MCF 10A (cell line): Measurements from ENCODE around the gene CACNA2D3. TPM values are rescaled to one million over a fixed set of nuclear protein-coding genes. Genes with fewer than 3 reads are reported as not detected.

Experiments used
- BruUV-seq: library from RNA; stranded (reverse); fragments of 400-500 nt; replicated peaks from 2 replicates; lab custom pipeline; 2021; lab: Mats Ljungman, UMichigan
- CTCF ChIA-PET: fragments of 300-600 bp; sonication (Branson Sonifier 250); formaldehyde crosslinking; extraction: SDS; loops from one replicate; lab custom pipeline; 2021; ENCODE audit warnings: antibody characterized with exemption, inconsistent platforms; lab: Yijun Ruan, JAX
- POLR2A ChIA-PET: fragments of 300-600, 350-650 bp; sonication (Branson Sonifier 250); formaldehyde crosslinking; extraction: SDS; loops from one replicate; lab custom pipeline; 2020; ENCODE audit warnings: antibody characterized with exemption, inconsistent platforms; lab: Yijun Ruan, JAX
- DNase-seq: peaks from one replicate; pipeline ENCODE4 v3.0.0-alpha.2; 2018; ENCODE audit not compliant: unreplicated experiment
- H3K27ac Mint-ChIP-seq: one replicate; pipeline ENCODE4 v1.8.0; 2022; ENCODE audit warnings: mild to moderate bottlenecking, low read depth, mixed read lengths; ENCODE audit not compliant: unreplicated experiment
- H3K27me3 Mint-ChIP-seq: one replicate; pipeline ENCODE4 v1.8.0; 2022; ENCODE audit warnings: mixed read lengths; ENCODE audit not compliant: insufficient read depth, unreplicated experiment
- H3K36me3 Mint-ChIP-seq: one replicate; pipeline ENCODE4 v1.8.0; 2022; ENCODE audit warnings: mild to moderate bottlenecking, moderate library complexity, mixed read lengths; ENCODE audit not compliant: insufficient read depth, unreplicated experiment
- H3K4me1 Mint-ChIP-seq: one replicate; pipeline ENCODE4 v1.8.0; 2022; ENCODE audit warnings: mixed read lengths; ENCODE audit not compliant: insufficient read depth, unreplicated experiment
- H3K4me3 Mint-ChIP-seq: one replicate; pipeline ENCODE4 v1.8.0; 2022; ENCODE audit warnings: mild to moderate bottlenecking, moderate library complexity, mixed read lengths; ENCODE audit not compliant: unreplicated experiment
- H3K9me3 Mint-ChIP-seq: one replicate; pipeline ENCODE4 v1.8.0; 2022; ENCODE audit warnings: mixed read lengths; ENCODE audit not compliant: unreplicated experiment
- CTCF ChIP-seq: fragments of 200-600 bp; IDR thresholded peaks from one replicate; pipeline ENCODE4 v1.8.0; 2022; ENCODE audit warnings: antibody characterized with exemption, mild to moderate bottlenecking; ENCODE audit not compliant: unreplicated experiment
- intact Hi-C: fragments of 100-400 bp; cut with micrococcal nuclease; formaldehyde crosslinking; loops from 2 replicates; pipeline ENCODE4 v1.14.1; 2022
- total RNA-seq: library from RNA; stranded (reverse); gene quantifications from 2 replicates; pipeline ENCODE4 v1.2.3, GENCODE V29; 2022

Gene CACNA2D3
- total RNA-seq, 1 experiment from 2014 or later, result 2.3 TPM

- Mint-ChIP-seq H3K36me3 (no peaks in the 10 kb centered on the region), H3K27ac (no peak overlapping the region), H3K4me1 (no peaks in the 10 kb centered on the region), H3K4me3 (no peak overlapping the region), H3K9me3 (no peaks in the 10 kb centered on the region), H3K27me3 (peaks cover 12% of the 10 kb centered on the region)
- intact Hi-C loops, result no loop called here
- POLR2A ChIA-PET, result interaction anchor here (0.6 kb wide), 1 partner anchor 392 kb away, joined by 4 read pairs; no protein-coding TSS in a partner anchor
- TF ChIP-seq CTCF, result no peak
- BruUV-seq, result no TSS peak
- DNase-seq, result no peak
- CTCF ChIA-PET, result no interaction called here
Observed at GRCh38 chr3:54421943-54422342, 299.6 kb downstream of the CACNA2D3 start.

GRCh38 chr3:54424292-54424691 lies 301.9 kb downstream of the CACNA2D3 start:
- no peaks in the 10 kb centered on the region for H3K4me1 Mint-ChIP-seq
- intact Hi-C loops, result no loop called here
- H3K4me3 Mint-ChIP-seq, result no peak overlapping the region

GRCh38 chr3:54426381-54426780 lies 304.0 kb downstream of the CACNA2D3 start:
- peaks cover 12% of the 10 kb centered on the region for H3K27me3 Mint-ChIP-seq
- intact Hi-C loops, result loop anchor here (5.0 kb wide), 1 partner anchor 741 kb away; no protein-coding TSS in a partner anchor
- no peak overlapping the region for H3K27ac Mint-ChIP-seq
- no peaks in the 10 kb centered on the region for H3K9me3 Mint-ChIP-seq
- H3K36me3 Mint-ChIP-seq, result no peaks in the 10 kb centered on the region
- no peaks in the 10 kb centered on the region for H3K4me1 Mint-ChIP-seq
- CTCF ChIA-PET, result interaction anchor here (0.6 to 2.3 kb wide), 5 partner anchors 91 to 1045 kb away, joined by 3 to 13 read pairs (median 4); no protein-coding TSS in a partner anchor
- BruUV-seq, result no TSS peak
- H3K4me3 Mint-ChIP-seq, result no peak overlapping the region
- no peak for DNase-seq
- POLR2A ChIA-PET, result interaction anchor here (0.6 kb wide), 1 partner anchor 431 kb away, joined by 3 read pairs; no protein-coding TSS in a partner anchor
- no peak for TF ChIP-seq CTCF

More at GRCh38 chr3:54424292-54424691, 301.9 kb downstream of the CACNA2D3 start:
- DNase-seq, result no peak
- no peaks in the 10 kb centered on the region for H3K9me3 Mint-ChIP-seq
- peaks cover 12% of the 10 kb centered on the region for H3K27me3 Mint-ChIP-seq
- POLR2A ChIA-PET, result interaction anchor here (0.7 kb wide), 1 partner anchor 821 kb away, joined by 3 read pairs; no protein-coding TSS in a partner anchor
- no TSS peak for BruUV-seq
- no peaks in the 10 kb centered on the region for H3K36me3 Mint-ChIP-seq
- H3K27ac Mint-ChIP-seq, result no peak overlapping the region
- TF ChIP-seq CTCF, result no peak
- CTCF ChIA-PET, result interaction anchor here (0.5 to 2.3 kb wide), 12 partner anchors 8 to 1627 kb away, joined by 3 to 13 read pairs (median 5); no protein-coding TSS in a partner anchor

GRCh38 chr3:54427501-54427900 lies 305.1 kb downstream of the CACNA2D3 start:
- CTCF ChIA-PET, result interaction anchor here (0.6 to 3.7 kb wide), 15 partner anchors 8 to 1799 kb away, joined by 3 to 24 read pairs (median 4); no protein-coding TSS in a partner anchor
- POLR2A ChIA-PET, result no interaction called here
- no peak overlapping the region for H3K27ac Mint-ChIP-seq
- DNase-seq, result no peak
- no TSS peak for BruUV-seq
- H3K4me3 Mint-ChIP-seq, result no peak overlapping the region
- H3K9me3 Mint-ChIP-seq, result no peaks in the 10 kb centered on the region
- H3K36me3 Mint-ChIP-seq, result no peaks in the 10 kb centered on the region
- H3K4me1 Mint-ChIP-seq, result no peaks in the 10 kb centered on the region
- intact Hi-C loops, result loop anchor here (5.0 kb wide), 1 partner anchor 740 kb away; no protein-coding TSS in a partner anchor
- no peak for TF ChIP-seq CTCF
- H3K27me3 Mint-ChIP-seq, result peaks cover 12% of the 10 kb centered on the region
